GM10248 (cell line): ENCODE results near the gene CNNM3.
"Not testable (repeated sequence)": the region's sequence is repeated elsewhere in the genome, so short reads cannot be mapped to it uniquely, and the experiment has no call there.

Source experiments
- CTCF ChIA-PET: fragments of 300-600 bp; sonication (Branson Sonifier 250); formaldehyde crosslinking; extraction: SDS; loops from one replicate; lab custom pipeline; 2021; ENCODE audit warnings: antibody characterized with exemption; lab: Yijun Ruan, JAX
- POLR2A ChIA-PET: fragments of 350-650 bp; sonication (Branson Sonifier 250); formaldehyde crosslinking; extraction: SDS; loops from one replicate; lab custom pipeline; 2020; ENCODE audit warnings: antibody characterized with exemption; lab: Yijun Ruan, JAX
- DNase-seq: peaks from one replicate; pipeline ENCODE4 v3.0.0; 2012; ENCODE audit errors: extremely low spot score
- CTCF ChIP-seq: IDR thresholded peaks from 2 replicates; pipeline ENCODE4 v1.5.1; 2012; ENCODE audit warnings: mild to moderate bottlenecking, low read depth; ENCODE audit errors: extremely low read depth, missing control alignments, control extremely low read depth

The CNNM3 gene

GRCh38 chr2:96859099-96859649 lies 43.1 kb downstream of the CNNM3 start:
- no peak for DNase-seq
- ChIA-PET POLR2A (no interaction called here), CTCF (interaction anchor here (1.5 to 6.8 kb wide), 7 partner anchors 9 to 110 kb away, joined by 7 to 114 read pairs (median 8); partner anchors contain the start of genes ANKRD23 and SEMA4C)
- TF ChIP-seq CTCF: no peak

GRCh38 chr2:96859681-96860064 lies 43.6 kb downstream of the CNNM3 start:
- CTCF ChIA-PET: interaction anchor here (6.8 kb wide), 1 partner anchor 92 kb away, joined by 114 read pairs; no protein-coding TSS in a partner anchor
- POLR2A ChIA-PET: no interaction called here
- TF ChIP-seq CTCF: no peak
- DNase-seq: no peak

GRCh38 chr2:96860065-96861029 lies 44.3 kb downstream of the CNNM3 start:
- TF ChIP-seq CTCF: no peak
- CTCF ChIA-PET: interaction anchor here (0.9 to 6.8 kb wide), 3 partner anchors 8 to 252 kb away, joined by 3 to 114 read pairs (median 5); no protein-coding TSS in a partner anchor
- DNase-seq: no peak
- POLR2A ChIA-PET: no interaction called here

- TF ChIP-seq CTCF: no peak
- DNase-seq: no peak
- ChIA-PET CTCF (interaction anchor here (1.5 to 6.8 kb wide), 2 partner anchors 91 to 251 kb away, joined by 5 to 114 read pairs; no protein-coding TSS in a partner anchor), POLR2A (no interaction called here)
Measured at GRCh38 chr2:96861074-96861473, 45.0 kb downstream of the CNNM3 start.

- DNase-seq, CTCF ChIA-PET: not testable (repeated sequence)
- POLR2A ChIA-PET: interaction anchor here (0.6 kb wide), 1 partner anchor 90 kb away, joined by 3 read pairs; no protein-coding TSS in a partner anchor
Measured at GRCh38 chr2:96863056-96863455, 47.0 kb downstream of the CNNM3 start.

- no peak for DNase-seq
- TF ChIP-seq CTCF: no peak
- CTCF ChIA-PET: interaction anchor here (1.4 to 1.9 kb wide), 2 partner anchors 9 to 87 kb away, joined by 5 read pairs; no protein-coding TSS in a partner anchor
- POLR2A ChIA-PET: no interaction called here
Measured at GRCh38 chr2:96863575-96864342, 47.7 kb downstream of the CNNM3 start.
